ENCODE measurements around the gene GSTM3. TPM values are rescaled to one million over a fixed set of nuclear protein-coding genes. Genes with fewer than 3 reads are reported as not detected.

The GSTM3 gene
- total RNA-seq, 4 donors from 2014 or later = 16.3 to 72.6 (median 32.4) TPM

DNA sequence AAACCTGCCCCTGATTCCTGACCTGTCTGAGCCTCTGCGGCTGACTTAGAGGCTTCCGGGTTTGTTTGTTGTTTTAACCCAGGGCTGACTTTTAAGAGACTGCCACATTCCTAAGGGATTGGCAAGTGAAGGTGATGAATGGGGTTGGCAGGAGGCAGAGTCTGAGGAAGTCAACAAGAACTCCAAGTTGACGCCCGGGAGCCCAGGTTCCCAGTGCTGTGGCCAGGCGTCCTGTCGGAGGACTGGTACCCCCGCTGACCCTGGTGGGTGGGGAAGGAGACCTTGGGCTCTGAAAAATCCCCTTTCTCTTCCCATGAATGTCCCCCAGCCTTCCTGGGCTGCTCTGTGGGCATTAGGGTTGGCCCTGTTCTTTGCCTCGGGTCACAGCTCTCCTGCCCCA, 42.6 kb upstream of the GSTM3 start:
- no peaks in the 10 kb centered on the region for H3K9me3 ChIP-seq
- TF ChIP-seq CTCF (IDR thresholded peaks at IDR 0.05) (no peak), POLR2A (IDR thresholded peaks at IDR 0.05) (no peak)
- H3K27ac ChIP-seq = peak overlapping the region; percentile 15 to 66 (median 36)
- no peaks in the 10 kb centered on the region for H3K36me3 ChIP-seq
- no peaks in the 10 kb centered on the region for H3K27me3 ChIP-seq
- no peak overlapping the region for H3K4me3 ChIP-seq
- peaks cover 0 to 38% (median 0%) of the 10 kb centered on the region in 4 donors for H3K4me1 ChIP-seq
- peak in 2 of 3 donors; percentile 46 to 48 for DNase-seq

DNA sequence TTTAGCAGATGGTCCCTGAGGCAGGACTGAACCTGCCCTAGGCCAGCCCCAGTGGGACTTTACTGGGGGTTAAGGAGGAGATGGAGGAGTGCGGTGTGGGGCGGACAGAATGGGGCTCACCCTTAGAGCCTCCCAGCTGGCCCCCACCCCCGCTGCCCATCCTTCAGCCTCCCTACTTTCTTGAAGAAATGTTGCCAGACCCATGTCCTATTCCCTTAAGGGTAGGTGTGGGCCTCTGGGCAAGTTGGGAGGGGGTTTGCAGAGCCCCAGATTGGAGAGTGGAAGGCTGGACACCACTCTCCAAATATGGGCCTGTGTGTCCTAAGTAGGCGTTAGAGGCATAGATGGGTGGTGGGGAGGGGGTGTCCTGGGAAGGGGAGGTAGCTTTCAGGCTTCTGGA, 42.1 kb upstream of the GSTM3 start:
- no peaks in the 10 kb centered on the region for H3K36me3 ChIP-seq
- peak overlapping the region; percentile 15 to 66 (median 44) for H3K27ac ChIP-seq
- H3K4me1 ChIP-seq = peaks cover 0 to 34% (median 0%) of the 10 kb centered on the region in 4 donors
- TF ChIP-seq POLR2A (IDR thresholded peaks at IDR 0.05) (no peak), CTCF (IDR thresholded peaks at IDR 0.05) (no peak)
- H3K4me3 ChIP-seq = no peak overlapping the region
- H3K27me3 ChIP-seq = no peaks in the 10 kb centered on the region
- no peaks in the 10 kb centered on the region for H3K9me3 ChIP-seq
- DNase-seq = peak in 1 of 3 donors; percentile 28

DNA sequence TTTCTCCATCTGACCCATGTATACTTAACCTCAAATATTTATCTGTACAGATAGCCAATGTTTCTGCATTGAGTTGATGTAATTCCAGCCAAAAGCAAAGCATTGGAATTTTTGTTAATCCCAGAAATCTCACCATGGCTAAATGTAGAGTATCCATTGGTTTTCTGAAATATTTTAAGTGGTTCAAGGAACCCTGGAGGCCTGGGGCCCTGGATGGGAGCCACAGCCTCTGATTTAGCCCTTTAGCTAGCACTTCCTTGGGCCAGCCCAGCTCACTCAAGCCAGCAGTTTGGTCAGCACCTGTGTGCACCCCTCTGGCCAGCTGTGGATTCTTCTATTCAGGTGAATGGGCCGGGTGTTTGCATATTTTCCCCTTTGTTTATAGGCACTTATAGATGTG, 41.7 kb upstream of the GSTM3 start:
- H3K9me3 ChIP-seq = no peaks in the 10 kb centered on the region
- no peaks in the 10 kb centered on the region for H3K36me3 ChIP-seq
- H3K27me3 ChIP-seq = no peaks in the 10 kb centered on the region
- peaks cover 0 to 31% (median 0%) of the 10 kb centered on the region in 4 donors for H3K4me1 ChIP-seq
- H3K4me3 ChIP-seq = no peak overlapping the region
- DNase-seq = peak in 2 of 3 donors; percentile 47 to 54
- TF ChIP-seq POLR2A (IDR thresholded peaks at IDR 0.05) (no peak), CTCF (IDR thresholded peaks at IDR 0.05) (no peak)
- peak overlapping the region; percentile 15 to 66 (median 44) for H3K27ac ChIP-seq

DNA sequence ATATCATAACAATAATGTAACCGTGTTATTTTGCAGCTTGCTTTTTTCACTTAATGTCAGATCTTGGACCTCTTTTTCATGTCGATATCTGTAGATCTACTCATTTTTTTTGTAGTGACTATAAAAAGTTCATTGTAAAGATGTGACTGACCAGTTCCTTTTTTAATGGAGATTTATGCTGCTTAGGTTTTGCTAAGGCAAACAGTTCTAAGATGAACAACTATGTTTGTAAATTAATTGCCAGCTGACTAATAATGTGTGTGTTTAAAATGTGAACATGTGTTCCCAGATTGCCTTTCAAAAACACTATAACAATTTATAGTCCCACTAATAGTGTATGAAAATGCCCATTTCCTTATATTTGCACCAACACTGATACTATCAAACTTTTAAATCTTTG, 41.0 kb upstream of the GSTM3 start:
- peaks cover 0 to 30% (median 2%) of the 10 kb centered on the region in 4 donors for H3K4me1 ChIP-seq
- no peak overlapping the region for H3K4me3 ChIP-seq
- H3K27ac ChIP-seq = no peak overlapping the region

DNA sequence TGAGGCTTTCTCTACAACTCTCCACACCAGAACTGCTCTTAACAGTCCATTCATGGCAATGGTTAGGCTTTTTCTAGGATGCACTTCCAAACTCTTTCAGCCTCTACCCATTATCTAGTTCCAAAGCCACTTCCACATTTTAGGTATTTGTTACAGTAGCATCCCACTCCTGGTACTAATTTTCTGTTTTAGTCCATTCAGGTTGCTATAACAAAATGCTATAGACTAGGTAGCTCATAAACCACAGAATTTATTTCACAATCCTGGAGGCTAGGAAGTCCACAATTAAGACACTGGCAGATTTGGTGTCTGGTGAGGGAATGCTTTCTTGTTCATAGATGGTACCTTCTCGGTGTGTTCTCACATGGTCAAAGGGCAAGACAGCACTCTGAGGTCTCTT, 40.1 kb upstream of the GSTM3 start:
- no peak overlapping the region for H3K4me3 ChIP-seq
- H3K4me1 ChIP-seq = peaks cover 0 to 21% (median 2%) of the 10 kb centered on the region in 4 donors
- no peak for TF ChIP-seq CTCF (IDR thresholded peaks at IDR 0.05)
- TF ChIP-seq POLR2A (IDR thresholded peaks at IDR 0.05) = no peak

More for the DNA sequence above, 41.0 kb upstream of the GSTM3 start:
- no peak for DNase-seq
- TF ChIP-seq CTCF (IDR thresholded peaks at IDR 0.05) = no peak
- Histone ChIP-seq H3K27me3 (no peaks in the 10 kb centered on the region), H3K9me3 (no peaks in the 10 kb centered on the region), H3K36me3 (no peaks in the 10 kb centered on the region)

More for the DNA sequence above, 40.1 kb upstream of the GSTM3 start:
- Histone ChIP-seq H3K36me3 (no peaks in the 10 kb centered on the region), H3K27ac (no peak overlapping the region), H3K27me3 (no peaks in the 10 kb centered on the region), H3K9me3 (no peaks in the 10 kb centered on the region)
- DNase-seq = peak in 1 of 3 donors; percentile 1
